ENCODE results near the gene GIT1. TPM values are rescaled to one million over a fixed set of nuclear protein-coding genes. Genes with fewer than 3 reads are reported as not detected.
A peak's percentile ranks its signal among the peaks of the same experiment; 100 is the strongest.

The GIT1 gene
- total and polyA plus RNA-seq, 12 donors, result 13.7 to 51.6 (median 31.7) TPM

DNA sequence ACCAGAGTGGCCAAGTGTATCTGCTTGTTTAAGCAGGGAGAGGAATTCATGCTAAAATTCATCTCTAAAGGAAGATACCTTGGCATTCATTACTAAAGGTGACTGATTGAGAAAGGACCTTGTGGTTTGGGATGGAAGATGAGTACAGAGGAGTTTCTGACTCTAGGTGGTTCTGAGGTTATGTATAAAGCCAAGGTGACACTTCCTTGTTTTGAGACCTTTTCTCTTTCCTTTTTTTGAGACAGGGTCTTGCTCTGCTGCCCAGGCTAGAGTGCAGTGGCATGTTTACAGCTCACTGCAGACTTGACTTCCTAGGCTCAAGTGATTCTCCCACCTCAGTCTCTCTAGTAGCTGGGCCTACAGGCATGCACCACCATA lies 31.7 kb downstream of the GIT1 start:
- intact Hi-C loops (cut with DNase I), result no loop called here
- TF ChIP-seq POLR2A (IDR thresholded peaks at IDR 0.05), result no peak
- TF ChIP-seq, protein P1, sequence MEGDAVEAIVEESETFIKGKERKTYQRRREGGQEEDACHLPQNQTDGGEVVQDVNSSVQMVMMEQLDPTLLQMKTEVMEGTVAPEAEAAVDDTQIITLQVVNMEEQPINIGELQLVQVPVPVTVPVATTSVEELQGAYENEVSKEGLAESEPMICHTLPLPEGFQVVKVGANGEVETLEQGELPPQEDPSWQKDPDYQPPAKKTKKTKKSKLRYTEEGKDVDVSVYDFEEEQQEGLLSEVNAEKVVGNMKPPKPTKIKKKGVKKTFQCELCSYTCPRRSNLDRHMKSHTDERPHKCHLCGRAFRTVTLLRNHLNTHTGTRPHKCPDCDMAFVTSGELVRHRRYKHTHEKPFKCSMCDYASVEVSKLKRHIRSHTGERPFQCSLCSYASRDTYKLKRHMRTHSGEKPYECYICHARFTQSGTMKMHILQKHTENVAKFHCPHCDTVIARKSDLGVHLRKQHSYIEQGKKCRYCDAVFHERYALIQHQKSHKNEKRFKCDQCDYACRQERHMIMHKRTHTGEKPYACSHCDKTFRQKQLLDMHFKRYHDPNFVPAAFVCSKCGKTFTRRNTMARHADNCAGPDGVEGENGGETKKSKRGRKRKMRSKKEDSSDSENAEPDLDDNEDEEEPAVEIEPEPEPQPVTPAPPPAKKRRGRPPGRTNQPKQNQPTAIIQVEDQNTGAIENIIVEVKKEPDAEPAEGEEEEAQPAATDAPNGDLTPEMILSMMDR (IDR thresholded peaks at IDR 0.05), result no peak
- Histone ChIP-seq H3K27me3 (no peaks in the 10 kb centered on the region), H3K9me3 (replicated peaks in 1 of 3) (no peaks in the 10 kb centered on the region), H3K4me3 (no peak overlapping the region), H3K36me3 (replicated peaks in 1 of 2) (no peaks in the 10 kb centered on the region), H3K4me1 (replicated peaks in 1 of 2) (peaks cover 7 to 14% of the 10 kb centered on the region in 2 donors), H3K27ac (no peak overlapping the region)
- DNase-seq, result no peak

DNA sequence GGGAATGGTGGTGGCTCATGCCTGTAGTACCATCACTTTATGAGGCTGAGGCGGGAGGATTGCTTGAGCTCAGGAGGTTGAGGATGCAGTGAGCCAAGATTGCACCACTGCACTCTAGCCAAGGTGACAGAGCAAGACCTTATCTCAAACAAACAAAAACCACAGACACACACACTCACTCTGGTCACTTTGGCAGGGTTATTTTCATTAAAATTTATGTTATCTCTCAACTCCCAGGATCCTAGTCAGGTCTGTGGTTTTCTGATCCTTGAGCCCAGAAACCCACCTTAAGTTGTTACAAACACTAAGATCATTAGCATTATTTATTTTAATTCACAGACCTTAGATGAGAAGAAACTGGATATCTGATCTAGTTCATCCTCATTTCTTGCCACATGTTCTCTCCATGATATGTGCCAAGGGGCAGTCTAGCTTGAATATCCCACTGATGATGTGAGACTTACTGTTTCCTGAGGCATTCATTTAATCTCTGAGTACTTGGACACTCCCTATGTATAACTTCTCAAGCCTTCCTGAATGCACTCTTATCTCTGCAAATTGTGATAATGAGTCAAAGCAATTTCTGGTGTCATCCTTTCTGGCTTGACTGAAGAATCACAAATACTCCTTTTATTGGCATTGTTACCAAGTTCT lies 32.2 kb downstream of the GIT1 start:
- TF ChIP-seq, protein P1 (IDR thresholded peaks at IDR 0.05), result no peak
- no peak for TF ChIP-seq POLR2A (IDR thresholded peaks at IDR 0.05)
- peak in 1 of 7 donors; percentile 18 for DNase-seq
- WGBS, 4 donors, result 78 to 90% (median 87%) methylated on average over 1 of the region's 1 CpG; no CpG with 5 or more reads in 1 of the 4 donors
- Histone ChIP-seq H3K36me3 (replicated peaks in 1 of 2) (no peaks in the 10 kb centered on the region), H3K4me1 (replicated peaks in 1 of 2) (peaks cover 4 to 9% of the 10 kb centered on the region in 2 donors), H3K27me3 (no peaks in the 10 kb centered on the region), H3K27ac (no peak overlapping the region), H3K4me3 (no peak overlapping the region), H3K9me3 (replicated peaks in 1 of 3) (no peaks in the 10 kb centered on the region)
- intact Hi-C loops (cut with DNase I), result no loop called here

DNA sequence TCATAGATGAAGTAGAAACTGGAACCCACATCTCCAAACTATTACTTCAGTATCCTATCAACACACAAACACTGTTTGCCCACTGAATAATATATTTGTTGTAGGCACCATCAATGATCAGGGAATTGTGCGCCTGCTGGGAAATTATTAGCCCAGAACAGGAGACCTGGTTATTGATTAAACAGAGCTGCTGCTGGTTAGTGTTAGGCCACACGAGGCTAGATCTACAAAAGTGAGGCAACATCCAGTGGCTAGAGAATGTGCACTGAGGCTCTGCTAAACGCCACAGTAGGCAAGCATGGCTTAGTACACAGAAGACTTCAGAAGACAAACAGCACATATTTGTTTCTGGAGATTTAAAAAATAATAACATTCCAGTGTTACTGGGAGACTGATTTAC lies 33.6 kb downstream of the GIT1 start:
- Histone ChIP-seq H3K4me3 (no peak overlapping the region), H3K36me3 (replicated peaks in 1 of 2) (no peaks in the 10 kb centered on the region), H3K27me3 (no peaks in the 10 kb centered on the region), H3K4me1 (replicated peaks in 1 of 2) (no peaks in the 10 kb centered on the region), H3K9me3 (replicated peaks in 1 of 3) (no peaks in the 10 kb centered on the region), H3K27ac (no peak overlapping the region)
- no peak for DNase-seq
- WGBS, 4 donors, result 58 to 88% (median 80%) methylated on average over 3 of the region's 3 CpGs
- TF ChIP-seq, protein P1 (IDR thresholded peaks at IDR 0.05), result no peak
- no peak for TF ChIP-seq POLR2A (IDR thresholded peaks at IDR 0.05)
- intact Hi-C loops (cut with DNase I), result no loop called here

DNA sequence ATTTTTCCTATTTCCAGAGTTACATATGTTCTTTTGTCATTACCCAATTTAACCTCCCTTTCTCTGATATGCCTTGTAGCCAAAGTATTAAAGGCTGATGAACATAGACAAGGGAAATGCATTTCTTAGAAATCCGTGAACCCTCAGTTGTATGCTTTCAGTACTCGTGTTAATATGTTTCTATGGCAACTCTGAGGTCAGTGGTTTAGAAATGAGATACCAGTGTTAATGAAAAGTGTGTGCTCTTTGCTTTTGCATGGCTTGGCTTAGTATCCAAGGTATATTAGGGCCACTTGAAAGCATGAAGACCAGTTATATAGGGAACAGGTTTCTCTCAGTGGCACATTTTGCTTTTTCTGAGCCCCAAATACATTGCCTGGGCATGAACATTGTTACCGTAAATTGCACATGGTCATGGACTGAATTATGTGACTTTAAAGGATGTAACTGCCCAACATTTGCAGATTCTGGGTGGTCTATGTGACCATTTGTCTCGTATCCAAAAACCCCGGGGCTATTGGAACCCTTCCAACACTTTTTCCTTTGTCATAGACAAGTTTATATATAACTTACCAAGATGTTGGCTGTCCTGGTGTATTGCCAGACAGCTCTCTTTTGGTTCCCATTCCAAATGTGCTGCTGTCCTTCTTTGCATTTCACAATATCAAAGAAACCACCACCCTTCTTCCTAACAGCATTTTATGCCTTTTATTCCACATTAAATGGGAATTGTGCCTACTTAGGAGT lies 40.1 kb downstream of the GIT1 start:
- TF ChIP-seq POLR2A (IDR thresholded peaks at IDR 0.05), result no peak
- TF ChIP-seq, protein P1 (IDR thresholded peaks at IDR 0.05), result no peak

More for the DNA sequence above, 40.1 kb downstream of the GIT1 start:
- no peaks in the 10 kb centered on the region for H3K36me3 ChIP-seq (replicated peaks in 1 of 2)
- intact Hi-C loops (cut with DNase I), result no loop called here
- WGBS, 4 donors, result 43 to 49% (median 46%) methylated on average over 5 of the region's 5 CpGs
- no peak overlapping the region for H3K4me3 ChIP-seq
- peaks cover 0 to 7% of the 10 kb centered on the region in 2 donors for H3K4me1 ChIP-seq (replicated peaks in 1 of 2)
- no peaks in the 10 kb centered on the region for H3K27me3 ChIP-seq
- no peak for DNase-seq
- no peak overlapping the region for H3K27ac ChIP-seq
- H3K9me3 ChIP-seq (replicated peaks in 1 of 3), result no peaks in the 10 kb centered on the region

Measured in adrenal gland (tissue), 12 donors.